GM12873 (cell line): ENCODE measurements around the gene EFCAB11.

Source experiments
- CTCF ChIP-seq: IDR thresholded peaks from 2 replicates; pipeline ENCODE4 v1.5.1; 2012; ENCODE audit warnings: low read depth, mild to moderate bottlenecking, moderate library complexity, low read length, control low read depth; ENCODE audit not compliant: insufficient read depth; ENCODE audit errors: missing control alignments

Gene EFCAB11

GRCh38 chr14:89767131-89767530, 187.4 kb downstream of the EFCAB11 start:
- TF ChIP-seq CTCF: no peak

GRCh38 chr14:89765346-89765745, 189.2 kb downstream of the EFCAB11 start:
- TF ChIP-seq CTCF: no peak

- TF ChIP-seq CTCF: no peak
Measured at GRCh38 chr14:89760086-89760485, 194.4 kb downstream of the EFCAB11 start.

- TF ChIP-seq CTCF: no peak
Measured at GRCh38 chr14:89757313-89757939, 197.1 kb downstream of the EFCAB11 start.

GRCh38 chr14:89755816-89756215, 198.7 kb downstream of the EFCAB11 start:
- no peak for TF ChIP-seq CTCF

GRCh38 chr14:89753828-89754412, 200.6 kb downstream of the EFCAB11 start:
- TF ChIP-seq CTCF: no peak

- no peak for TF ChIP-seq CTCF
Measured at GRCh38 chr14:89750908-89751392, 203.6 kb downstream of the EFCAB11 start.
